ENCODE measurements around the gene BATF.

- no peak for TF ChIP-seq CTCF (IDR thresholded peaks at IDR 0.05; ENCODE audit: insufficient read depth, low read length)
- TF ChIP-seq POLR2AphosphoS5 (IDR thresholded peaks at IDR 0.05; ENCODE audit: low read depth), result no peak
- TF ChIP-seq GABPA (IDR thresholded peaks at IDR 0.05; ENCODE audit: low read depth), result no peak
- TF ChIP-seq REST (IDR thresholded peaks at IDR 0.05; ENCODE audit: insufficient replicate concordance, low read depth), result no peak
These were observed 27.4 kb upstream of the BATF start for GRCh38 chr14:75494896-75495295.

All from HL-60 (cell line).